Spleen (tissue), 7 donors: ENCODE data around the gene SPATA33.

Experiments used
- CTCF ChIP-seq, 11 experiments: fragments of 200-600 bp in 7 of 11; fragments of 450-650 bp in 4 of 11; sonication (generic) in 4 of 11; IDR thresholded peaks in 8 of 11; conservative IDR thresholded peaks in 3 of 11; 1 replicate in 7 of 11; 2 replicates in 4 of 11; pipeline versions ENCODE4 v1.4.0 to v1.8.0; 2016 to 2021; ENCODE audit warnings: antibody characterized with exemption in 11 of 11, inconsistent platforms in 4 of 11, mild to moderate bottlenecking in 1 of 11
- POLR2A ChIP-seq, 3 donors: fragments of 450-650 bp; IDR thresholded peaks; one replicate each; pipeline ENCODE4 v1.5.1; 2017; ENCODE audit warnings: antibody characterized with exemption in 3 of 3, mild to moderate bottlenecking in 1 of 3
- donor health status: DM: no; HTN: no; CAD: no; lungs with moderate emphysema.
- donor health status: DM: no; HTN: no; CAD: no.
- donor health status: DM: no; HTN: no; CAD: no.

- TF ChIP-seq CTCF (IDR thresholded peaks at IDR 0.05 in 8 of 11, conservative IDR thresholded peaks at IDR 0.05 in 3 of 11) (no peak), POLR2A (IDR thresholded peaks at IDR 0.05) (no peak)
Observed at GRCh38 chr16:89612415-89613166, 45.0 kb upstream of the SPATA33 start.
